ENCODE measurements around the gene DNAJC11. TPM values are rescaled to one million over a fixed set of nuclear protein-coding genes. Genes with fewer than 3 reads are reported as not detected.

The DNAJC11 gene
- total RNA-seq, 1 experiment from 2014 or later, result 102 TPM

DNA sequence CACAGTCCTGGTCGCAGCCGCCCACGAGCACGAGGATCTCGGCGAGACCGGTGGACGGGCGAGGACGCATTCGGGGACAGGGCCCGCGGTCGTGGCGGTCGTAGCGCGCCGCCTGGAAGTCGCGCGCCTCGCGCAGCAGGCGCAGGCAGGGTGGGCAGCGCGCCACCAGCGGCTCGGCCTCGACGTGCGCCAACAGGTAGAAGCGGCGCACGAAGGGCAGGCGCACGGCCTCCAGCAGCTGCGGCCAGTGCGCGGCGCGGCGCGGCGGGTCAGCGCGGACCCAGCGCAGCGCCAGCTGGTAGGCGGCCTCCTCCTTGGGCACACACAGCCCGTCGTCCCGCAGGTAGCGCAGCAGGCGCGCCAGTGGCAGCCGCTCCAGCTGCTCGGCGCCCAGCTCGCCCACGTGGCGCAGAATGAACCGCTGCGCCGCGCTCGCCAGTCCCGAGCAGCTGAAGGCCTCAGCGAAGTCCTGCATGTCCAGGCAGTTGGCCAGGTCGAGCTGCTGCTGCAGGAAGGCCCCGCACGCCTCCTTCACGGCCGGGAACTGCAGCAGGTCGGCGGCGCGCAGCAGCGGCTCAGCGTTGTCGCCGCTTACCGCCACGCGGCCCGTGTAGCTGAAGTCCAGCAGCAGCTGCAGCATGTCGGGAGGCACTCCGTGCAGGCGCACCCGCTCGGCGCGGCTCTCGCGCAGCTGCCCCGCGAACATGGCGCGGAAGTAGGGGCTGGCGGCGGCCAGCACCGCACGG lies 99.5 kb downstream of the DNAJC11 start (continued):
- TF ChIP-seq, protein P1, sequence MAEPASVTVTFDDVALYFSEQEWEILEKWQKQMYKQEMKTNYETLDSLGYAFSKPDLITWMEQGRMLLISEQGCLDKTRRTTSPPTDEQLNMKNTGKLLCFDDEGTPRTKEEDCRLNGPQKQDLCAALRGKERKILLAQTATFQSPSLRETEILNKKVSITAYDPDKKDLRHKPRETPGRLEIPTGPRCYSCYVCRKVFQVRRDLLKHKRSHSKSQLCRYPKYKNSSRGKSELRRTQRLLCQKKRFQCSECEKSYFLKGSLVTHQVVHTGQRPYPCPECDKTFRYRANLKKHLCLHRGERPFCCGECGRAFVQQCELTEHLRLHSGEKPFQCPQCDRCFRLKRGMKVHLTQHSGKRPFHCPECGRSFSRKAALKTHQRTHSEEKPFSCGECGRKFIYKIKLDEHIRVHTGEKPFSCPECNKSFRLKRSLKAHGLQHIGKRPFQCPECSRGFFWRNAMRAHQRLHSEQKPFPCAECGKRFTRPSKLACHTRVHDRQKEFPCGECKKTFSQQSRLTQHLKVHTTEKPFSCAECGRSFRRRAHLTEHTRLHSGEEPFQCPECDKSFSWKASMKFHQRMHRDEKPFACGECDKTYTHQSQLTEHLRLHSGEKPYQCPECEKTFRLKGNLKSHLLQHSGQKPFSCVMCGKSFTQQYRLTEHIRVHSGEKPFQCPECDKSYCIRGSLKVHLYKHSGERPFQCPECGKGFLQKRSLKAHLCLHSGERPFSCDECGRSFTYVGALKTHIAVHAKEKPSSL (CRISPR knock-in tag; conservative IDR thresholded peaks at IDR 0.05), result no peak
- TF ChIP-seq GABPB1 (CRISPR knock-in tag; IDR thresholded peaks at IDR 0.05) (no peak), NR2C2 (CRISPR knock-in tag; IDR thresholded peaks at IDR 0.05) (no peak), TP53 (CRISPR knock-in tag; IDR thresholded peaks at IDR 0.05) (no peak), TCF7 (CRISPR knock-in tag; IDR thresholded peaks at IDR 0.05; ENCODE audit: low read depth) (peak; percentile 44), CREB1 (CRISPR knock-in tag; IDR thresholded peaks at IDR 0.05) (peak; percentile 10; the same call in 1 of the 2 replicates), NFATC4 (CRISPR knock-in tag; IDR thresholded peaks at IDR 0.05) (no peak; the same call in 1 of the 2 replicates), FOXJ3 (CRISPR knock-in tag; IDR thresholded peaks at IDR 0.05; ENCODE audit: borderline replicate concordance) (no peak), RELA (CRISPR knock-in tag; IDR thresholded peaks at IDR 0.05; ENCODE audit: borderline replicate concordance) (peak; percentile 79; the same call in 1 of the 2 replicates), ZNF138 (CRISPR knock-in tag; conservative IDR thresholded peaks at IDR 0.05) (no peak), TEAD1 (CRISPR knock-in tag; IDR thresholded peaks at IDR 0.05) (0 out of 2 replicates have a peak, but pooled peaks have one; percentile 12), MYBL2 (CRISPR knock-in tag; IDR thresholded peaks at IDR 0.05) (0 out of 2 replicates have a peak, but pooled peaks have one; percentile 20), RORB (CRISPR knock-in tag; IDR thresholded peaks at IDR 0.05) (no peak), FOXP1 (CRISPR knock-in tag; IDR thresholded peaks at IDR 0.05; ENCODE audit: borderline replicate concordance) (peak; percentile 95), EMX1 (CRISPR knock-in tag; IDR thresholded peaks at IDR 0.05) (no peak), ZNF232 (CRISPR knock-in tag; IDR thresholded peaks at IDR 0.05) (no peak), ZNF416 (CRISPR knock-in tag; IDR thresholded peaks at IDR 0.05) (no peak)
- TF ChIP-seq, protein P2, sequence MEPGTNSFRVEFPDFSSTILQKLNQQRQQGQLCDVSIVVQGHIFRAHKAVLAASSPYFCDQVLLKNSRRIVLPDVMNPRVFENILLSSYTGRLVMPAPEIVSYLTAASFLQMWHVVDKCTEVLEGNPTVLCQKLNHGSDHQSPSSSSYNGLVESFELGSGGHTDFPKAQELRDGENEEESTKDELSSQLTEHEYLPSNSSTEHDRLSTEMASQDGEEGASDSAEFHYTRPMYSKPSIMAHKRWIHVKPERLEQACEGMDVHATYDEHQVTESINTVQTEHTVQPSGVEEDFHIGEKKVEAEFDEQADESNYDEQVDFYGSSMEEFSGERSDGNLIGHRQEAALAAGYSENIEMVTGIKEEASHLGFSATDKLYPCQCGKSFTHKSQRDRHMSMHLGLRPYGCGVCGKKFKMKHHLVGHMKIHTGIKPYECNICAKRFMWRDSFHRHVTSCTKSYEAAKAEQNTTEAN (CRISPR knock-in tag; IDR thresholded peaks at IDR 0.05), result no peak
- TF ChIP-seq, protein P3, sequence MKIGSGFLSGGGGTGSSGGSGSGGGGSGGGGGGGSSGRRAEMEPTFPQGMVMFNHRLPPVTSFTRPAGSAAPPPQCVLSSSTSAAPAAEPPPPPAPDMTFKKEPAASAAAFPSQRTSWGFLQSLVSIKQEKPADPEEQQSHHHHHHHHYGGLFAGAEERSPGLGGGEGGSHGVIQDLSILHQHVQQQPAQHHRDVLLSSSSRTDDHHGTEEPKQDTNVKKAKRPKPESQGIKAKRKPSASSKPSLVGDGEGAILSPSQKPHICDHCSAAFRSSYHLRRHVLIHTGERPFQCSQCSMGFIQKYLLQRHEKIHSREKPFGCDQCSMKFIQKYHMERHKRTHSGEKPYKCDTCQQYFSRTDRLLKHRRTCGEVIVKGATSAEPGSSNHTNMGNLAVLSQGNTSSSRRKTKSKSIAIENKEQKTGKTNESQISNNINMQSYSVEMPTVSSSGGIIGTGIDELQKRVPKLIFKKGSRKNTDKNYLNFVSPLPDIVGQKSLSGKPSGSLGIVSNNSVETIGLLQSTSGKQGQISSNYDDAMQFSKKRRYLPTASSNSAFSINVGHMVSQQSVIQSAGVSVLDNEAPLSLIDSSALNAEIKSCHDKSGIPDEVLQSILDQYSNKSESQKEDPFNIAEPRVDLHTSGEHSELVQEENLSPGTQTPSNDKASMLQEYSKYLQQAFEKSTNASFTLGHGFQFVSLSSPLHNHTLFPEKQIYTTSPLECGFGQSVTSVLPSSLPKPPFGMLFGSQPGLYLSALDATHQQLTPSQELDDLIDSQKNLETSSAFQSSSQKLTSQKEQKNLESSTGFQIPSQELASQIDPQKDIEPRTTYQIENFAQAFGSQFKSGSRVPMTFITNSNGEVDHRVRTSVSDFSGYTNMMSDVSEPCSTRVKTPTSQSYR (CRISPR knock-in tag; IDR thresholded peaks at IDR 0.05), result no peak
- TF ChIP-seq, protein P4, sequence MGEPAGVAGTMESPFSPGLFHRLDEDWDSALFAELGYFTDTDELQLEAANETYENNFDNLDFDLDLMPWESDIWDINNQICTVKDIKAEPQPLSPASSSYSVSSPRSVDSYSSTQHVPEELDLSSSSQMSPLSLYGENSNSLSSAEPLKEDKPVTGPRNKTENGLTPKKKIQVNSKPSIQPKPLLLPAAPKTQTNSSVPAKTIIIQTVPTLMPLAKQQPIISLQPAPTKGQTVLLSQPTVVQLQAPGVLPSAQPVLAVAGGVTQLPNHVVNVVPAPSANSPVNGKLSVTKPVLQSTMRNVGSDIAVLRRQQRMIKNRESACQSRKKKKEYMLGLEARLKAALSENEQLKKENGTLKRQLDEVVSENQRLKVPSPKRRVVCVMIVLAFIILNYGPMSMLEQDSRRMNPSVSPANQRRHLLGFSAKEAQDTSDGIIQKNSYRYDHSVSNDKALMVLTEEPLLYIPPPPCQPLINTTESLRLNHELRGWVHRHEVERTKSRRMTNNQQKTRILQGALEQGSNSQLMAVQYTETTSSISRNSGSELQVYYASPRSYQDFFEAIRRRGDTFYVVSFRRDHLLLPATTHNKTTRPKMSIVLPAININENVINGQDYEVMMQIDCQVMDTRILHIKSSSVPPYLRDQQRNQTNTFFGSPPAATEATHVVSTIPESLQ (CRISPR knock-in tag; IDR thresholded peaks at IDR 0.05), result no peak
- TF ChIP-seq, protein P5, sequence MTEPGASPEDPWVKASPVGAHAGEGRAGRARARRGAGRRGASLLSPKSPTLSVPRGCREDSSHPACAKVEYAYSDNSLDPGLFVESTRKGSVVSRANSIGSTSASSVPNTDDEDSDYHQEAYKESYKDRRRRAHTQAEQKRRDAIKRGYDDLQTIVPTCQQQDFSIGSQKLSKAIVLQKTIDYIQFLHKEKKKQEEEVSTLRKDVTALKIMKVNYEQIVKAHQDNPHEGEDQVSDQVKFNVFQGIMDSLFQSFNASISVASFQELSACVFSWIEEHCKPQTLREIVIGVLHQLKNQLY (CRISPR knock-in tag; IDR thresholded peaks at IDR 0.05), result no peak
- TF ChIP-seq, protein P6, sequence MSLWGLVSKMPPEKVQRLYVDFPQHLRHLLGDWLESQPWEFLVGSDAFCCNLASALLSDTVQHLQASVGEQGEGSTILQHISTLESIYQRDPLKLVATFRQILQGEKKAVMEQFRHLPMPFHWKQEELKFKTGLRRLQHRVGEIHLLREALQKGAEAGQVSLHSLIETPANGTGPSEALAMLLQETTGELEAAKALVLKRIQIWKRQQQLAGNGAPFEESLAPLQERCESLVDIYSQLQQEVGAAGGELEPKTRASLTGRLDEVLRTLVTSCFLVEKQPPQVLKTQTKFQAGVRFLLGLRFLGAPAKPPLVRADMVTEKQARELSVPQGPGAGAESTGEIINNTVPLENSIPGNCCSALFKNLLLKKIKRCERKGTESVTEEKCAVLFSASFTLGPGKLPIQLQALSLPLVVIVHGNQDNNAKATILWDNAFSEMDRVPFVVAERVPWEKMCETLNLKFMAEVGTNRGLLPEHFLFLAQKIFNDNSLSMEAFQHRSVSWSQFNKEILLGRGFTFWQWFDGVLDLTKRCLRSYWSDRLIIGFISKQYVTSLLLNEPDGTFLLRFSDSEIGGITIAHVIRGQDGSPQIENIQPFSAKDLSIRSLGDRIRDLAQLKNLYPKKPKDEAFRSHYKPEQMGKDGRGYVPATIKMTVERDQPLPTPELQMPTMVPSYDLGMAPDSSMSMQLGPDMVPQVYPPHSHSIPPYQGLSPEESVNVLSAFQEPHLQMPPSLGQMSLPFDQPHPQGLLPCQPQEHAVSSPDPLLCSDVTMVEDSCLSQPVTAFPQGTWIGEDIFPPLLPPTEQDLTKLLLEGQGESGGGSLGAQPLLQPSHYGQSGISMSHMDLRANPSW (CRISPR knock-in tag; conservative IDR thresholded peaks at IDR 0.05; ENCODE audit: low read depth), result no peak
- TF ChIP-seq, protein P7, sequence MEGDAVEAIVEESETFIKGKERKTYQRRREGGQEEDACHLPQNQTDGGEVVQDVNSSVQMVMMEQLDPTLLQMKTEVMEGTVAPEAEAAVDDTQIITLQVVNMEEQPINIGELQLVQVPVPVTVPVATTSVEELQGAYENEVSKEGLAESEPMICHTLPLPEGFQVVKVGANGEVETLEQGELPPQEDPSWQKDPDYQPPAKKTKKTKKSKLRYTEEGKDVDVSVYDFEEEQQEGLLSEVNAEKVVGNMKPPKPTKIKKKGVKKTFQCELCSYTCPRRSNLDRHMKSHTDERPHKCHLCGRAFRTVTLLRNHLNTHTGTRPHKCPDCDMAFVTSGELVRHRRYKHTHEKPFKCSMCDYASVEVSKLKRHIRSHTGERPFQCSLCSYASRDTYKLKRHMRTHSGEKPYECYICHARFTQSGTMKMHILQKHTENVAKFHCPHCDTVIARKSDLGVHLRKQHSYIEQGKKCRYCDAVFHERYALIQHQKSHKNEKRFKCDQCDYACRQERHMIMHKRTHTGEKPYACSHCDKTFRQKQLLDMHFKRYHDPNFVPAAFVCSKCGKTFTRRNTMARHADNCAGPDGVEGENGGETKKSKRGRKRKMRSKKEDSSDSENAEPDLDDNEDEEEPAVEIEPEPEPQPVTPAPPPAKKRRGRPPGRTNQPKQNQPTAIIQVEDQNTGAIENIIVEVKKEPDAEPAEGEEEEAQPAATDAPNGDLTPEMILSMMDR (IDR thresholded peaks at IDR 0.05), result no peak
- TF ChIP-seq, protein P8, sequence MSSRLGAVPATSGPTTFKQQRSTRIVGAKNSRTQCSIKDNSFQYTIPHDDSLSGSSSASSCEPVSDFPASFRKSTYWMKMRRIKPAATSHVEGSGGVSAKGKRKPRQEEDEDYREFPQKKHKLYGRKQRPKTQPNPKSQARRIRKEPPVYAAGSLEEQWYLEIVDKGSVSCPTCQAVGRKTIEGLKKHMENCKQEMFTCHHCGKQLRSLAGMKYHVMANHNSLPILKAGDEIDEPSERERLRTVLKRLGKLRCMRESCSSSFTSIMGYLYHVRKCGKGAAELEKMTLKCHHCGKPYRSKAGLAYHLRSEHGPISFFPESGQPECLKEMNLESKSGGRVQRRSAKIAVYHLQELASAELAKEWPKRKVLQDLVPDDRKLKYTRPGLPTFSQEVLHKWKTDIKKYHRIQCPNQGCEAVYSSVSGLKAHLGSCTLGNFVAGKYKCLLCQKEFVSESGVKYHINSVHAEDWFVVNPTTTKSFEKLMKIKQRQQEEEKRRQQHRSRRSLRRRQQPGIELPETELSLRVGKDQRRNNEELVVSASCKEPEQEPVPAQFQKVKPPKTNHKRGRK (CRISPR knock-in tag; IDR thresholded peaks at IDR 0.05; ENCODE audit: borderline replicate concordance), result no peak

Data from WTC11 (cell line).